ENCODE results near the gene NUP50. TPM values are rescaled to one million over a fixed set of nuclear protein-coding genes. Genes with fewer than 3 reads are reported as not detected.

NUP50 gene
- total and polyA plus RNA-seq, 4 donors = 15.2 to 80.1 (median 46.9) TPM

DNA sequence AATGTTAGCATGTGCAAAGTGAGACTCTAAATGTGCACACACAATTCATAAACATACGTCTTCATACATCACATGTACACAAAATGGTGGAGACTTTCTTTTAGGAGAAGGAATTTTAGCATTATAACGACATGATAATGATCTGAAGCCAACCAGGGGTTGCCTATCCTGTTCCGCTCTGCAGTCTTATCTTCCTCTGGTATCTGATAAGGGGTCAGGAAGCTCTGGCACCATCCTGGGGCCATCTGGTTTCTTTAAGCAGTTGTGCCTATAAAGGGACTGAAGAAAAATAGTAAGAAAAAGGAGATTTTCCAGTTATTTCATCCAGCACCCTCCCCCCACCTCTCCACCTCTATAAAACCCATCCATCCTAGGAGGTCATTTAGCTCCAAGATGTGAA lies 5.8 kb upstream of the NUP50 start:
- H3K9ac ChIP-seq (ENCODE audit: insufficient read depth in 1 of 2, low read length in 2 of 2) = no peak overlapping the region
- H3K27me3 ChIP-seq (ENCODE audit: control insufficient read depth in 3 of 3, insufficient read depth in 3 of 3, low read length in 2 of 3) = no peaks in the 10 kb centered on the region
- WGBS, 2 donors = 66 to 86% methylated on average over 3 of the region's 3 CpGs
- TF ChIP-seq, protein P1, sequence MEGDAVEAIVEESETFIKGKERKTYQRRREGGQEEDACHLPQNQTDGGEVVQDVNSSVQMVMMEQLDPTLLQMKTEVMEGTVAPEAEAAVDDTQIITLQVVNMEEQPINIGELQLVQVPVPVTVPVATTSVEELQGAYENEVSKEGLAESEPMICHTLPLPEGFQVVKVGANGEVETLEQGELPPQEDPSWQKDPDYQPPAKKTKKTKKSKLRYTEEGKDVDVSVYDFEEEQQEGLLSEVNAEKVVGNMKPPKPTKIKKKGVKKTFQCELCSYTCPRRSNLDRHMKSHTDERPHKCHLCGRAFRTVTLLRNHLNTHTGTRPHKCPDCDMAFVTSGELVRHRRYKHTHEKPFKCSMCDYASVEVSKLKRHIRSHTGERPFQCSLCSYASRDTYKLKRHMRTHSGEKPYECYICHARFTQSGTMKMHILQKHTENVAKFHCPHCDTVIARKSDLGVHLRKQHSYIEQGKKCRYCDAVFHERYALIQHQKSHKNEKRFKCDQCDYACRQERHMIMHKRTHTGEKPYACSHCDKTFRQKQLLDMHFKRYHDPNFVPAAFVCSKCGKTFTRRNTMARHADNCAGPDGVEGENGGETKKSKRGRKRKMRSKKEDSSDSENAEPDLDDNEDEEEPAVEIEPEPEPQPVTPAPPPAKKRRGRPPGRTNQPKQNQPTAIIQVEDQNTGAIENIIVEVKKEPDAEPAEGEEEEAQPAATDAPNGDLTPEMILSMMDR (IDR thresholded peaks at IDR 0.05; ENCODE audit: control extremely low read depth, extremely low read depth) = no peak
- H3K4me3 ChIP-seq = no peak overlapping the region
- H3K4me1 ChIP-seq (ENCODE audit: control insufficient read depth in 5 of 5, insufficient read depth in 5 of 5, low read length in 5 of 5) = peaks cover 0 to 9% (median 3%) of the 10 kb centered on the region in 5 donors
- DNase-seq (no peak), ATAC-seq (ENCODE audit: insufficient read depth, low FRiP score) (no peak)
- H3K9me3 ChIP-seq (ENCODE audit: control insufficient read depth in 4 of 4, insufficient read depth in 3 of 4, low read length in 3 of 4) = no peaks in the 10 kb centered on the region
- peaks cover 2 to 19% (median 4%) of the 10 kb centered on the region in 4 donors for H3K36me3 ChIP-seq (ENCODE audit: control insufficient read depth in 4 of 4, insufficient read depth in 4 of 4, low read length in 4 of 4)
- peak overlapping the region in 1 of 2 donors; percentile 3 for H3K27ac ChIP-seq (ENCODE audit: low read depth in 1 of 2, low read length in 1 of 2)

DNA sequence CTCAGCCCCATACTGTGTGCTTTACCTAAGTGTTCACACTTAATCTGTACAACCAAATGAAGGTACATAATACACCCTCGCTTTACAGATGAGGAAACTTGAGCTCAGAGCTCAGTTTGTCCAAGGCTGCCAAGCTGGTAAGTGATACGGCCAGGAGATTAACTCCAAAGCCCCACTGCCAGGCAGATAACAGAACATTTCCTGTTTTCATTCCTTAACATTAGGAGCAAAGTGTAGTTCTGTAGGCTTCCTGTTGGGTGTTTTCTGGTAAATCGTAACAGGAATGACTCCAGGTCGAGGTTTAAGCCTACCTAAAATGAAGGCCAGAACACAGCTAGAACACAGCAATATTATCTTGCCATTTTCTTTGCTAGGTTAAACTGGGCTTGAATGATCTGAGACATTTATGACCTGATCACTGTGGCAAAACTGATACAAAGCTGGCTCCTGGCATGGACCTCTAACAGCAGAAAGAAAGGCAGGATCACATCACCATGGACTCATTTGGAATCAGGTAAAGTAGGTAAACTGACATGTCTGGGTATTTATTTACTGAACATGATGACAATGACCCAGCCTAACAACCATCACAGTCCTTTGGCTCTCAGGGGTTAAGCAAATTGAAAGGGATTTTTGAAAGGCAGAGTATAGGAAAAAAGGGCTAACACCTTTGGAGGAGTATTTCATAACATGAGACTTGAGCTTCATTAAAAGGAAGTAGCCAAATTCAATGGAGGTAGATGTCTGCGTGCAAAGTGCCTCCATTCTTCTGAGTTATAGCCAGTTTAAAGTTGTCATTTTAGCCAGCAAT lies 3.9 kb upstream of the NUP50 start:
- WGBS, 2 donors = 25 to 43% methylated on average over 5 of the region's 5 CpGs
- Histone ChIP-seq H3K4me1 (ENCODE audit: control insufficient read depth in 5 of 5, insufficient read depth in 5 of 5, low read length in 5 of 5) (peaks cover under 1 to 12% (median 3%) of the 10 kb centered on the region in 5 donors), H3K9ac (ENCODE audit: insufficient read depth in 1 of 2, low read length in 2 of 2) (no peak overlapping the region), H3K27me3 (ENCODE audit: control insufficient read depth in 3 of 3, insufficient read depth in 3 of 3, low read length in 2 of 3) (no peaks in the 10 kb centered on the region), H3K27ac (ENCODE audit: low read depth in 1 of 2, low read length in 1 of 2) (peak overlapping the region in 1 of 2 donors; percentile 76), H3K9me3 (ENCODE audit: control insufficient read depth in 4 of 4, insufficient read depth in 3 of 4, low read length in 3 of 4) (no peaks in the 10 kb centered on the region), H3K36me3 (ENCODE audit: control insufficient read depth in 4 of 4, insufficient read depth in 4 of 4, low read length in 4 of 4) (peaks cover 2 to 19% (median 4%) of the 10 kb centered on the region in 4 donors), H3K4me3 (no peak overlapping the region)
- TF ChIP-seq, protein P1 (IDR thresholded peaks at IDR 0.05; ENCODE audit: control extremely low read depth, extremely low read depth) = no peak
- no peak for DNase-seq
- no peak for ATAC-seq (ENCODE audit: insufficient read depth, low FRiP score)

DNA sequence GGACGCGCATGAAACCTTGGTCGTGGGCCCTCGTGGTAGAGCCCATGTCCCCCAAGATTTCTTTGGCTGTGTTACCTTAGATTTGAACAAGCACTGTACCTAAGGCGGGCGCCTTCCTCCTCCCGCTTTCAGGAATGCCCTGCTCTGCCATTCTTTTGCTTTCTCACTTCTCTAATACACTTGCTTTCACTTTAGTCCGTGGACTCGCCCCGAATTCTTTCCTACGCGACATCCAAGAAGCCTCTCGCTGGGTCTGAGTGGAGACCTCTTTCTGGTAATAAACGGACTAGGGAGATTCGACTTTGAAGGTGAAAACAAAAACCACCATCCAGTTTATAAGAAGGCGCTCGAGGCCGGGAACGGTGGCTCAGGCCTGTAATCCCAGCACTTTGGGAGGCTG lies 1.2 kb upstream of the NUP50 start:
- ATAC-seq (ENCODE audit: insufficient read depth, low FRiP score) = no peak
- 83 to 85% methylated on average over 19 of the region's 19 CpGs for WGBS, 2 donors
- Histone ChIP-seq H3K4me1 (ENCODE audit: control insufficient read depth in 5 of 5, insufficient read depth in 5 of 5, low read length in 5 of 5) (peaks cover 7 to 25% (median 11%) of the 10 kb centered on the region in 5 donors), H3K4me3 (no peak overlapping the region), H3K36me3 (ENCODE audit: control insufficient read depth in 4 of 4, insufficient read depth in 4 of 4, low read length in 4 of 4) (peaks cover 0 to 9% (median 5%) of the 10 kb centered on the region in 4 donors), H3K27ac (ENCODE audit: low read depth in 1 of 2, low read length in 1 of 2) (no peak overlapping the region), H3K9ac (ENCODE audit: insufficient read depth in 1 of 2, low read length in 2 of 2) (no peak overlapping the region), H3K9me3 (ENCODE audit: control insufficient read depth in 4 of 4, insufficient read depth in 3 of 4, low read length in 3 of 4) (no peaks in the 10 kb centered on the region), H3K27me3 (ENCODE audit: control insufficient read depth in 3 of 3, insufficient read depth in 3 of 3, low read length in 2 of 3) (no peaks in the 10 kb centered on the region)
- TF ChIP-seq, protein P1 (IDR thresholded peaks at IDR 0.05; ENCODE audit: control extremely low read depth, extremely low read depth) = no peak
- DNase-seq = no peak
